ENCODE data around the gene NPHS2. TPM values are rescaled to one million over a fixed set of nuclear protein-coding genes. Genes with fewer than 3 reads are reported as not detected.

The NPHS2 gene
- polyA plus RNA-seq, 1 donor from 2014 or later = not detected

GRCh38 chr1:179591592-179592580, 16.1 kb upstream of the NPHS2 start, which contains the start of gene TDRD5:
TDRD5 (plus strand) TSS chr1:179591832; CDS start chr1:179592616, 784 bp downstream.
- no peak within 1 kb of the TSS for H3K4me2 ChIP-seq (ENCODE audit: low read length)
- H3K79me2 ChIP-seq (replicated peaks; ENCODE audit: insufficient read depth, low read length) = no peaks in the 10 kb centered on the region
- no peaks in the 10 kb centered on the region for H3F3A ChIP-seq (ENCODE audit: insufficient read depth, low read length, poor library complexity, severe bottlenecking)
- H2AFZ ChIP-seq (ENCODE audit: low read depth, low read length) = no peak within 1 kb of the TSS
- no peaks in the 10 kb centered on the region for H4K20me1 ChIP-seq (ENCODE audit: insufficient read depth)
- H3K9me2 ChIP-seq (ENCODE audit: insufficient read depth, low read length) = no peaks in the 10 kb centered on the region
- TF ChIP-seq SMC3 (conservative IDR thresholded peaks at IDR 0.05; ENCODE audit: poor library complexity) (no peak), TAF1 (IDR thresholded peaks at IDR 0.05; ENCODE audit: low read depth) (no peak), REST (IDR thresholded peaks at IDR 0.05; ENCODE audit: borderline replicate concordance) (no peak), CTCF (IDR thresholded peaks at IDR 0.05; ENCODE audit: poor library complexity, severe bottlenecking) (no peak), EZH2 (IDR thresholded peaks at IDR 0.05; ENCODE audit: borderline replicate concordance, insufficient read depth, low read length, poor library complexity, severe bottlenecking) (no peak), EP300 (conservative IDR thresholded peaks at IDR 0.05; ENCODE audit: poor library complexity, severe bottlenecking) (no peak), MXI1 (conservative IDR thresholded peaks at IDR 0.05; ENCODE audit: poor library complexity, severe bottlenecking) (no peak)
- peaks cover 10% of the 10 kb centered on the region for H3K27me3 ChIP-seq (ENCODE audit: insufficient read depth, low read depth, low read length)
- H3K9me3 ChIP-seq (ENCODE audit: low read length) = no peaks in the 10 kb centered on the region
- no peaks in the 10 kb centered on the region for H3K36me3 ChIP-seq (ENCODE audit: insufficient read depth, low read length)
- H3K4me3 ChIP-seq (ENCODE audit: low read length) = no peak within 1 kb of the TSS
- no peak within 1 kb of the TSS for H3K9ac ChIP-seq (ENCODE audit: low read length)
- H3K27ac ChIP-seq (ENCODE audit: low read length) = peak within 1 kb of the TSS; percentile 63

- no peak for TF ChIP-seq MXI1 (conservative IDR thresholded peaks at IDR 0.05; ENCODE audit: poor library complexity, severe bottlenecking)
- no peak for TF ChIP-seq POLR2AphosphoS5 (IDR thresholded peaks at IDR 0.05)
- TF ChIP-seq REST (IDR thresholded peaks at IDR 0.05; ENCODE audit: borderline replicate concordance) = no peak
- no peak for TF ChIP-seq TAF1 (IDR thresholded peaks at IDR 0.05; ENCODE audit: low read depth)
- peak overlapping the region; percentile 63 for H3K27ac ChIP-seq (ENCODE audit: low read length)
- no peaks in the 10 kb centered on the region for H3K9me2 ChIP-seq (ENCODE audit: insufficient read depth, low read length)
- no peak overlapping the region for H3K4me2 ChIP-seq (ENCODE audit: low read length)
- no peaks in the 10 kb centered on the region for H3K79me2 ChIP-seq (replicated peaks; ENCODE audit: insufficient read depth, low read length)
- H3K4me3 ChIP-seq (ENCODE audit: low read length) = no peak overlapping the region
- no peaks in the 10 kb centered on the region for H3F3A ChIP-seq (ENCODE audit: insufficient read depth, low read length, poor library complexity, severe bottlenecking)
- H3K9ac ChIP-seq (ENCODE audit: low read length) = no peak overlapping the region
- no peaks in the 10 kb centered on the region for H3K36me3 ChIP-seq (ENCODE audit: insufficient read depth, low read length)
- no peak overlapping the region for H2AFZ ChIP-seq (ENCODE audit: low read depth, low read length)
- H3K27me3 ChIP-seq (ENCODE audit: insufficient read depth, low read depth, low read length) = peaks cover 10% of the 10 kb centered on the region
- H3K9me3 ChIP-seq (ENCODE audit: low read length) = no peaks in the 10 kb centered on the region
- no peaks in the 10 kb centered on the region for H4K20me1 ChIP-seq (ENCODE audit: insufficient read depth)
Measured at GRCh38 chr1:179591253-179591591, 15.5 kb upstream of the NPHS2 start.

All from neural cell (in vitro differentiated cells).